HUDEP-2 (cell line): ENCODE data around the gene RARS2.
"Not testable (repeated sequence)": the region's sequence is repeated elsewhere in the genome, so short reads cannot be mapped to it uniquely, and the experiment has no call there.

Source experiments
- DNase-seq, 76 experiments: peaks; one replicate each; lab custom pipeline; 2025; ENCODE audit not compliant: unreplicated experiment in 76 of 76; lab: John Stamatoyannopoulos, UW

Gene RARS2, protein sequence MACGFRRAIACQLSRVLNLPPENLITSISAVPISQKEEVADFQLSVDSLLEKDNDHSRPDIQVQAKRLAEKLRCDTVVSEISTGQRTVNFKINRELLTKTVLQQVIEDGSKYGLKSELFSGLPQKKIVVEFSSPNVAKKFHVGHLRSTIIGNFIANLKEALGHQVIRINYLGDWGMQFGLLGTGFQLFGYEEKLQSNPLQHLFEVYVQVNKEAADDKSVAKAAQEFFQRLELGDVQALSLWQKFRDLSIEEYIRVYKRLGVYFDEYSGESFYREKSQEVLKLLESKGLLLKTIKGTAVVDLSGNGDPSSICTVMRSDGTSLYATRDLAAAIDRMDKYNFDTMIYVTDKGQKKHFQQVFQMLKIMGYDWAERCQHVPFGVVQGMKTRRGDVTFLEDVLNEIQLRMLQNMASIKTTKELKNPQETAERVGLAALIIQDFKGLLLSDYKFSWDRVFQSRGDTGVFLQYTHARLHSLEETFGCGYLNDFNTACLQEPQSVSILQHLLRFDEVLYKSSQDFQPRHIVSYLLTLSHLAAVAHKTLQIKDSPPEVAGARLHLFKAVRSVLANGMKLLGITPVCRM

DNA sequence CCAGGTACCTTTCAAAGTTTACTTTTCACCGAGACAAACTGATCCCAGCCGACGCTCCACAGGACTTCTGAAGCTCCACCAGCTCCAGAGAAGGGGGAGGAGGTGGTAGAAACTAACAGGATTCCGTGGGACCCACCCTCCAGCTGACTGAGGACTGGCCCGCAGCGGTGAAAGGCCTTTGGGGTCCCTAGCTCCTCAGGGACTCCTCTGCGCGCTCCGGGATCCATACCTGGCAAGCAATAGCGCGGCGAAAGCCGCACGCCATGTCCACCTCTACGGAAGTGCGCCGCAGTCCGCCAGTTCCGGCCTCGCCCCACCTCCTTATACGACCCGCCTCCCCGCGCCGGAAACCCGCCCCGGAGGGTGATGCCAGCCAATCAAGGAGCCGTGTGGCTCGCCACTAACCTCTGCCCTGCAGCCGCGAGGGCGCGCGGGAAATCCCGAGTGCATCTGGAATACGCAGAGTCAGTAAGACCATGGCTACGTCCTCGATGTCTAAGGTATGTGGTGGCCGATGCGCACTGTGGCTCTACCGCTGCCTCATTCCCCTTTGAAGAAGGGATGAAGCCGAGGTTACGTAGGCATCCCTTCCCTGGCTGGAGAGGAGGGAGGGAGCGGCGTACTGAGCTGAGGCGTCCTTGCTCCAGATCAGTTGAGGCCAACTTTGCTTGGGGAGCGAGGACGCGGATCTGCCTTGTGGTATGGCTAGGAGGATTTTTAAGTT, at the start of gene RARS2, which contains the start of gene ORC3:
TSS of gene RARS2 (minus strand) at position 295 of the 724 bp plus-strand sequence. CDS start at position 265, 30 bp downstream.
TSS of gene ORC3 (plus strand) at position 443 of the 724 bp plus-strand sequence. CDS start at position 477, 34 bp downstream.
- DNase-seq: peak; percentile 57 to 99 (median 96)

DNA sequence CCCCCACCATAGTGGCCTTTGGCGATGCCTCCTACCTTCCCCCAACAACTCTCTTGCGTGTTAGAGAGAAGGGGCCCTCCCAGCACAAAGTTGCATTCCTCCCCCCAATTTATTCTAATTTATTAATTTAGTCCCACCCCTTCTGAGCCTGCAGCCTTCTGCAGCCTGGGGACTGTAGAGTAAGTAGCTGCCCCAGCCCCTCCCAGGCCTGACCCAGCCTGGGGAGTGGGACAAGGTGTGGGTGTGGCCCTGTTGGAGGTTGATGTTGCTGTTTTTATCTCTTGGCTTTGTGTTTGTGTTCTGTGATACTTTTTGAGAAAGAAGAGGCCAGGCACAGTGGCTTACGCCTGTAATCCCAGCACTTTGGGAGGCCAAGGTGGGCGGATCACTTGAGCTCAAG, 49.6 kb upstream of the RARS2 start:
- DNase-seq: no peak

DNA sequence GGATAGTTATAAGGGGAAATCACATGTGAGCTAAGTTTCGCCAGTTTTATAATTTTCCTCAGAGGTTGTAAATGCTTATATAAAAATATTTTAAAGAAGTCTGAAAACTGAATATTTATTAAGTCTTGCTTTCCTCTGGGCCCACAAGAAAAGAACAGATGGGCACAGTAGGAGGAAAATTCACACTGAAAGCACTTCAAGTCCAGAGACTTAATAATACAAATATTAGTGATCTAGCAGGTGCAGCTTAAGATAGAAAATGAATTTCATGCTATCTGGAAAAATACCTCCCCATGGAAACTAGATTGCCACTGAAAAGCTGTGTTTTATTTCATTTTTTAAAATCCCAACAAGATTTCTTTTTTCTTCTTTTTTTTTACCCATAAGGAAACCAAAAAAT, 47.3 kb upstream of the RARS2 start:
- no peak for DNase-seq

DNA sequence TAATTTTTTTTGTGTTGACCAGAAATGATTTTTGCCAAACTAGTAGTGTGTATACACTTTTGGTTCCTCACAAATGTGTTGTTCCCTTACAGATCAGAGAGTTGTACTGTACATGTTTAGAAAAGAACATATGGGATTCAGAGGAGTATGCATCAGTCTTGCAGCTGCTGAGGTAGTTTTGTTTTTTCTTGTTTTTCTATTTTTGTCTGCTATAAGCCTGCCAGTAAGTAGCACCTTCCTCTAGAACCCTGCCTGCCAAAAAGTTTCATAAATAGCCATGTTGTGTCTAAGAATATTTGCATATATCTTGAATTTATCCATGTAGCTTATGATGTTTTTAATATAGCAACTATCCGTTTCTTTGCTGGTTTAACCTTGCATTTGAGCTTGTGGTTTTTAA, 46.5 kb upstream of the RARS2 start:
- no peak for DNase-seq

DNA sequence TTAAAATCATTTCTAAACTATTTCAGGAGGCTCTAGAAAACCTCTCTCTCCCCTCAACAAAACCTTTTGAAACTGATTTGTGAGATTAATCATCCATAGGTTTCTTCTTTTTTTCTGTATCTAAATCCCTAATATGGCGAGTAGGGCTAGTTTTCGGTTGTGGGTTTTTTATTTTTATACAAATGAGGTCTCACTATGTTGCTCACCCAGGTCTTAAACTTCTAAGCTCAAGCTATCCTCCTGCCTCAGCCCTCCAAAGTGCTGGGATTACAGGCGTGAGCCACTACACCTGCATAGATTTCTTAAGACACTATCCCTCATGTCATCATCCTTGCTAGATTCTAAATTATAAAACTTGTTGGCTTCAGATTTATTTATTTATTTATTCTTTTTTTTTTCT, 44.1 kb upstream of the RARS2 start:
- no peak for DNase-seq

DNA sequence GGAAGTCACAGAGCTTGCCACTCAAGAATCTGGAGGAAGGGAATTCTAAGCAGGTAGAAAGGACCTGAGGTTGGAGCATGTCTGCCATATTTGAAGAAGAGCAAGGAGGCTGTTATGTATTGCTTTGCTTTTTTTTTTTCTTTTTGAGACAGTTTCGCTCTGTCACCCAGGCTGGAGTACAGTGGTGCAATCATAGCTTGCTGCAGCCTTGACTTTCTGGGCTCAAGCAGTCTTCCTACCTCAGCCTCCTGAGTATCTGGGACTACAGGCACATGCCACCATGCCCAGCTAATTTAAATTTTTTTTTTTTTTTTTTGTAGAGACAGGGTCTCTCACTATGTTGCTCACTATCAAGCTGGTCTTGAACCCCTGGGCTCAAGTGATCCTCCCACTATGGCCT, 41.0 kb upstream of the RARS2 start:
- no peak for DNase-seq

DNA sequence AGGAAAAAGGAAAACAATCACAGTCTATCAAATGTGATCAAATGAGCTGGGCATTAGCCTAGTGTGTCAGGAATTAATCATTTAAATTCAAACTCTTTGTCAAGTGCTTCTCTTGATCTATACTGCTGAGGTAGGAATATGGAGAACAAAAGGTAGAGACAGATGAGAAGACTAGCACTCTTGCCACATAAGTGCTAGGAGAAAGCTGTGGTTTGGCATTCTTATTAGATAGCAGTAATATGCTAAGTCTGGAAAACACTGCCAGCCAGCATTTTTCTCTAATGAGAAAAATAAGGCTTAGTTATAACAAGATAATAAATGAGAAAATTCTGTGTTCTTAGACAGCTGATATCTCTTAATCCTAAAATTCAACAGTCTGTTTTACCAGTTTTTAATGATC, 39.1 kb upstream of the RARS2 start:
- no peak for DNase-seq

GRCh38 chr6:87628424-87628823, 38.6 kb upstream of the RARS2 start:
- no peak for DNase-seq

DNA sequence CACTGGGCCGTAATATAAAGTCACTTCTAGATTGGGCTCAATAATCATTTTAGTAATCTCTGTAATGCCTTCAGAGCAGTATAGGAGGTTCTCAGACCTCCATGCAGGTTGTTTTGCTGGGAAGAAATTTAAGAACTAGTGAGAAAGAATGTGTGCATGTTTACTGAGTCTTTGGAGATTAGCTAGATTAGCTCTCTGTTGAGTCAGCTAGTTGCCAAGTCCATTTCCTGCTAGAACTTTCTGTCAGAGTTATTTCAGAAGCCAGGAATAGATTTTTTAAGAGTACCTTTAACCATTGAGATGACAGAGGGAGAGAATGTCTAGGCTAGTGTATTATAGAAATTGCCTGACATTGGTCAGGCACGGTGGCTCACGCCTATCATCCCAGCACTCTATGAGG, 33.5 kb upstream of the RARS2 start:
- no peak for DNase-seq

GRCh38 chr6:87618531-87618930, 28.7 kb upstream of the RARS2 start:
- DNase-seq: no peak

DNA sequence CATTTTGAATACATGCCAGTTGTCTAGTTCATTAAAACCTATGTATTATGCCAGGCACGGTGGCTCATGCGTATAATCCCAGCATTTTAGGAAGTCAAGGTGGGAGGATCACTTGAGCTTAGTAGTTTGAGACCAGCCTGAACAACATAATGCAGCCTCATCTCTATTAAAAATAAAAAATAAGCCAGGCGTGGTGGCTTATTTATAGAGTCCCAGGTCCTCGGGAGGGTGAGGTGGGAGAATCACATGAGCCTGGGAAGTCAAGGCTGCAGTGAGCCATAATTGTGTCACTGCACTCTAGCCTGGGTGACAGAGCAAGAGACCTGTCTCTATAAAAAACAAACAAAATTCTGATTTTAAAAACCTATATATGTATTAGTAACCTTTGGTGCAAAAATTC, 27.6 kb upstream of the RARS2 start:
- DNase-seq: no peak

GRCh38 chr6:87613018-87613417, 23.2 kb upstream of the RARS2 start:
- DNase-seq: not testable (repeated sequence)

GRCh38 chr6:87608802-87609201, 19.0 kb upstream of the RARS2 start:
- DNase-seq: no peak

DNA sequence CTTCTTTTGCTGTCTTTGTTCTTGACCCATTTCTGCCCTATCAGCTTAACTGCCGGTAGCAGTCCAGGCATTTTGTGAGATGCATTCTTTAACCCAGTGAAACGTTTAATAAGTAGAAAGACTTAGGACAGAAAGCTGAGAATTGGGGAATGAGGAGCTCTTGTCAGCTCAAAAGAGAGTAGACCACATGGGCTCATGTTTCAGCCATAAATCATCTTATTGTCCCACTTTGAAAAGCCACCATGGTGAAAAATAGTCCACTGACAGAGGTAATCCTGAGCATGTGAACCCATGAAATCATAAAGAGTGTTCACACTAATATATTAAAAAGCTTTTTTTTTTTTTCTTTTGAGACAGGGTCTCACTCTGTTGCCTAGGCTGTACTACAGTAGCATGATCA, 16.4 kb upstream of the RARS2 start:
- DNase-seq: no peak

- DNase-seq: no peak
These were observed 10.8 kb upstream of the RARS2 start for GRCh38 chr6:87600576-87600975.

DNA sequence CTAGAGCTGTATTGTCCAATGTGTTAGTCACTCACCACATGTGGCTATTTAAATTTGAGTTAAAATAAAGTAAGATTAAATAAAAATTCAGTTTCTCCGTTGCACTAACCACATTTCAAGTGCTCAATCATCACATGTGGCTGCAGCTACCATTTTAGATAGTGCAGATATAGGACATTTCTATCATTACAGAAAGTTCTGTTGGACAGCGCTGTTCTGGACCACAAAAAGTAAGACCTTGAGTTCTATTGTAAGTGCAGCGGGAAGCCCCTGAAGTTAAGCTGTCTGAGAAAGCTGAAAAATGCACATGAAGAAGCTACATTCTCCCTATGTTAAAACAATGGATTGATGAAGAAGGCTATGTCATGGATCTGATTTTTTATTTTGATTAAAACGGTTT, 1.2 kb upstream of the RARS2 start:
- peak in 3 of 76 experiments; percentile 9 to 30 (median 14) for DNase-seq

DNA sequence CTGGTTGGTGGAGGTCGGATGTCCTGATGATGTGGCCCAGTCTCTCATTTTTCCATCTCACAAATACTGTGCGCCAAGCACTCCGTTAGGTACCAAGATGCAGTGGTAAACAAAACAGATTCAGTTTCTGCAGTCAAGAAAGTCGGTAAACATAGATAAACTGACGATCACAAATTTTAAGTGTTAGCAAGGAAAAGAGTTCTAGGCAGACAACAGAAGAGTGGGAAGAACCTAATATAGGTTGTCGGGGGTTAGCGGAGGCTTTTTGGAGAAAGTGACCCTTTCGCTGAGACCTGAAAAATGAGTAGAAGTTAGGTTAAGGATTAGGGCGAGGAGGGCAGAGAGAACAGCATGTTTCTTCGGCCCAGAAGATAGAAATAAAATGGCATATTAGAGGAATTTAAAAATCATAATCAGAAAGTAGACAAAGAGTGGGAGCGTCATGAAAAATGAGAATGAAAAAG, 662 bp upstream of the RARS2 start:
- DNase-seq: no peak

GRCh38 chr6:87588756-87589407, 905 bp downstream of the RARS2 start:
- no peak for DNase-seq

GRCh38 chr6:87586371-87587077, 3.3 kb downstream of the RARS2 start:
- DNase-seq: no peak

DNA sequence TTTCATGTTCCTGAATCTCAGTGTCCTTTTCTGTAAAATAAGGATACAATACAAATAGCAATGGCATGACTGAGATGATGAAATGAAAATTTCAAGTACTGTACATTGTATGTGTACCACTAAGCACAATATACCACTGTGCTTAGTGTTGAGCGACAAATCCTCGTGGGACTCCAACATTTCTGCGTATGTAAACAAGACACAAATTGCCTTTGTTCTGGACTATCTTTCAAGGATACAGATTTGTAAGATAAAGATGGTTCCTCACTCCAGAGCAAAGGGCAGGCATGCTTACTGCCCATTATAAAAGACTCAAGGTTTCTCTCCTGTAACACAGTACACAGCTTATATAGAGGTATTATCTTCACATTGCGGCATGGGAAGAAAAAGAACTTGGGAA, 6.0 kb downstream of the RARS2 start:
- DNase-seq: no peak
